Body of pancreas (tissue), 4 donors: Measurements from ENCODE around the gene SUPT3H. TPM values are rescaled to one million over a fixed set of nuclear protein-coding genes. Genes with fewer than 3 reads are reported as not detected.

Experiments used
- ATAC-seq: fragments of 150-250 bp; one replicate; pipeline ENCODE4 v1.9.1; 2016
- DNase-seq, 4 donors: peaks; one replicate each; pipeline ENCODE4 v3.0.0-alpha.2; 2019
- H3K27ac ChIP-seq, 4 donors: fragments of 200-600 bp; sonication (generic); 1 replicate in 3 of 4; 2 replicates in 1 of 4; pipeline versions ENCODE4 v1.5.1 to v1.6.1; 2016 to 2019; ENCODE audit warnings: mild to moderate bottlenecking in 1 of 4, mixed read lengths in 1 of 4, moderate library complexity in 1 of 4
- H3K27me3 ChIP-seq, 2 donors: fragments of 200-600 bp; sonication (generic); one replicate each; pipeline ENCODE4 v1.6.0; 2016; ENCODE audit warnings: mild to moderate bottlenecking in 1 of 2
- H3K36me3 ChIP-seq, 2 donors: fragments of 200-600 bp; sonication (generic); replicated peaks in 1 of 2; 2 replicates each; pipeline ENCODE4 v1.5.1; 2016; ENCODE audit warnings: low read depth in 2 of 2; ENCODE audit not compliant: insufficient read depth in 1 of 2
- H3K4me1 ChIP-seq: fragments of 200-600 bp; sonication (generic); one replicate; pipeline ENCODE4 v1.6.0; 2016
- H3K4me3 ChIP-seq, 2 donors: fragments of 200-600 bp; sonication (generic); 1 replicate in 1 of 2; 2 replicates in 1 of 2; pipeline ENCODE4 v1.5.1; 2016 to 2019
- H3K9me3 ChIP-seq, 3 donors: fragments of 200-600 bp; sonication (generic); 1 replicate in 2 of 3; 2 replicates in 1 of 3; pipeline ENCODE4 v1.5.1; 2016
- POLR2A ChIP-seq, 3 donors: fragments of 450-650 bp; IDR thresholded peaks; one replicate each; pipeline ENCODE4 v1.6.1; 2016; ENCODE audit warnings: antibody characterized with exemption in 3 of 3, mild to moderate bottlenecking in 2 of 3
- WGBS, 2 donors: methylation state at CpG; one replicate each; pipeline ENCODE4 v1.1.5; 2017; 5-methylcytosine and 5-hydroxymethylcytosine counted together
- intact Hi-C: fragments of 100-400 bp; cut with DNase I; formaldehyde crosslinking; loops from one replicate; pipeline ENCODE4 v1.15.1; 2023
- total RNA-seq, 2 donors: library from RNA; depleted of rRNA; stranded (reverse); fragments of >200 nt; gene quantifications; one replicate each; pipeline ENCODE4 v1.1.0, GENCODE V29; 2016
- TF ChIP-seq, protein P1 (sequence below), 7 experiments: fragments of 450-650 bp in 4 of 7; fragments of 200-600 bp in 3 of 7; sonication (generic) in 3 of 7; IDR thresholded peaks; one replicate each; pipeline ENCODE4 v1.5.1; 2016 to 2019; ENCODE audit warnings: antibody characterized with exemption in 7 of 7

SUPT3H gene
- total RNA-seq, 2 donors from 2014 or later, result 4.9 to 6.7 TPM

DNA sequence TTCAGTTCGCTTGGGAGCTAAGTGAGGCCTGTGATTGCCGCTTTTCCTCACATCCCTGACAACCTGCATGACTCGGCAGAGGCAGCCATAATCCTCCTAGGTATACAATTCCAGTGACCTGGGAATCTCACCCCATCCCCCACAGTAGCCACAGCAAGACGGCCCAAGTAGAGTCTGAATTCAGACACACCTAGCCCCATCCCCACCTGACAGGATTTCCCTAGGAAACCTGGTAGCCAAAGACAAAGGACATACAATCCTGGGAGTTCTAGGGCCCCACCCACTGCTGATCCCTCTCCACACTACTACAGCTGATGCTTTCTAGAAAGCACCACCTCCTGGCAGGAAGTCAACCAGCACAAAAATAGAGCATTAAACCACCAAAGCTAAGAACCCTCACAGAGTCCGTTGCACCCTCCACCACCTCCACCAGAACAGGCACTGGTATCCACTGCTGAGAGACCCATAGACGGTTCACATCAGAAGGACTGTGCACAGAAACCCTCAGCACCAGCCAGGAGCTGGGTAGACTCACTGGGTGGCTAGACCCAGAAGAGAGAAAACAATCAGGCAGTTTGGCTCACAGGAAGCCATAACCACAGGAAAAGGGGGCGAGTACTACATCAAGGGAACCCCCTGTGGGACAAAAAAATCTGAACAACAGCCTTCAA, 67.5 kb downstream of the SUPT3H start:
- Histone ChIP-seq H3K9me3 (no peaks in the 10 kb centered on the region), H3K27me3 (no peaks in the 10 kb centered on the region), H3K4me3 (no peak overlapping the region), H3K36me3 (no peaks in the 10 kb centered on the region), H3K4me1 (no peaks in the 10 kb centered on the region), H3K27ac (no peak overlapping the region)
- ATAC-seq, result no peak
- WGBS, 2 donors, result 86 to 91% methylated on average over 3 to 7 of the region's 7 CpGs
- intact Hi-C loops, result no loop called here
- no peak for DNase-seq
- no peak for TF ChIP-seq POLR2A (IDR thresholded peaks at IDR 0.05)
- TF ChIP-seq, protein P1, sequence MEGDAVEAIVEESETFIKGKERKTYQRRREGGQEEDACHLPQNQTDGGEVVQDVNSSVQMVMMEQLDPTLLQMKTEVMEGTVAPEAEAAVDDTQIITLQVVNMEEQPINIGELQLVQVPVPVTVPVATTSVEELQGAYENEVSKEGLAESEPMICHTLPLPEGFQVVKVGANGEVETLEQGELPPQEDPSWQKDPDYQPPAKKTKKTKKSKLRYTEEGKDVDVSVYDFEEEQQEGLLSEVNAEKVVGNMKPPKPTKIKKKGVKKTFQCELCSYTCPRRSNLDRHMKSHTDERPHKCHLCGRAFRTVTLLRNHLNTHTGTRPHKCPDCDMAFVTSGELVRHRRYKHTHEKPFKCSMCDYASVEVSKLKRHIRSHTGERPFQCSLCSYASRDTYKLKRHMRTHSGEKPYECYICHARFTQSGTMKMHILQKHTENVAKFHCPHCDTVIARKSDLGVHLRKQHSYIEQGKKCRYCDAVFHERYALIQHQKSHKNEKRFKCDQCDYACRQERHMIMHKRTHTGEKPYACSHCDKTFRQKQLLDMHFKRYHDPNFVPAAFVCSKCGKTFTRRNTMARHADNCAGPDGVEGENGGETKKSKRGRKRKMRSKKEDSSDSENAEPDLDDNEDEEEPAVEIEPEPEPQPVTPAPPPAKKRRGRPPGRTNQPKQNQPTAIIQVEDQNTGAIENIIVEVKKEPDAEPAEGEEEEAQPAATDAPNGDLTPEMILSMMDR (IDR thresholded peaks at IDR 0.05), result no peak

DNA sequence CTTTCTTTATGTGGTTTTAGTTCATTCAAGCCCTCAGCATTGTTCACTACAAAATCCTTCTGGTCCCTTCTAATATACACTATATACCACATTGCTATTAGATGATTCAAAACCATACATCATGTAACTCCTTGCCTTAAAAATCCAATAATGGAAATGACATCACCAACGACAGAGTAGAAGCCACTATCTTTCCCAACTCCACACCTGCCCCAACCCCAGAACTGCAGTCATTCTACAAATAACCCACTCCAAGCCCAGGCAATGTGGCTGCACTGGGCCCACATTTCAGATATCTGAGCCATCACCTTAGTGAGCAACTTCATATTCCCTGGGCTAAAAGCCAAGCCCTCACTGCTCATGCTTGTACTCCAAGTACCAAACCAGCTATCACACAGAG, 72.2 kb downstream of the SUPT3H start:
- Histone ChIP-seq H3K4me3 (no peak overlapping the region), H3K4me1 (no peaks in the 10 kb centered on the region), H3K27ac (no peak overlapping the region), H3K9me3 (no peaks in the 10 kb centered on the region), H3K36me3 (no peaks in the 10 kb centered on the region), H3K27me3 (no peaks in the 10 kb centered on the region)
- WGBS, 2 donors, result 84 to 86% methylated on average over 1 of the region's 1 CpG
- DNase-seq (no peak), ATAC-seq (no peak)
- no peak for TF ChIP-seq POLR2A (IDR thresholded peaks at IDR 0.05)
- TF ChIP-seq, protein P1 (IDR thresholded peaks at IDR 0.05), result no peak
- intact Hi-C loops, result no loop called here

DNA sequence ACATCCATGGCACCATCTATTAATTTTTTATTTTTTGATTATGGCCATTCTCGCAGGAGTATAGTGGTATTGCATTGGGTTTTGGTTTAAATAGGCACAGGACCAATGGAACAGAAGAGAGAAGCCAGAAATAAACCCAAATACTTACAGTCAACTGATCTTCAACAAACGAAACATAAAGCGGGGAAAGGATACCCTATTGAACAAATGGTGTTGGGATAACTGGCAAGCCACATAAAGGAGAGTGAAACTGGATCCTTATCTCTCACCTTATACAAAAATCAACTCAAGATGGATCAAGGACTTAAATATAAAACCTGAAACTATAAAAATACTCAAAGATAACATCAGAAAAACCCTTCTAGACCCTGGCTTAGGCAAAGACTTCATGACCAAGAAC, 74.9 kb downstream of the SUPT3H start:
- intact Hi-C loops, result no loop called here
- no peak overlapping the region for H3K27ac ChIP-seq
- no peak overlapping the region for H3K4me3 ChIP-seq

DNA sequence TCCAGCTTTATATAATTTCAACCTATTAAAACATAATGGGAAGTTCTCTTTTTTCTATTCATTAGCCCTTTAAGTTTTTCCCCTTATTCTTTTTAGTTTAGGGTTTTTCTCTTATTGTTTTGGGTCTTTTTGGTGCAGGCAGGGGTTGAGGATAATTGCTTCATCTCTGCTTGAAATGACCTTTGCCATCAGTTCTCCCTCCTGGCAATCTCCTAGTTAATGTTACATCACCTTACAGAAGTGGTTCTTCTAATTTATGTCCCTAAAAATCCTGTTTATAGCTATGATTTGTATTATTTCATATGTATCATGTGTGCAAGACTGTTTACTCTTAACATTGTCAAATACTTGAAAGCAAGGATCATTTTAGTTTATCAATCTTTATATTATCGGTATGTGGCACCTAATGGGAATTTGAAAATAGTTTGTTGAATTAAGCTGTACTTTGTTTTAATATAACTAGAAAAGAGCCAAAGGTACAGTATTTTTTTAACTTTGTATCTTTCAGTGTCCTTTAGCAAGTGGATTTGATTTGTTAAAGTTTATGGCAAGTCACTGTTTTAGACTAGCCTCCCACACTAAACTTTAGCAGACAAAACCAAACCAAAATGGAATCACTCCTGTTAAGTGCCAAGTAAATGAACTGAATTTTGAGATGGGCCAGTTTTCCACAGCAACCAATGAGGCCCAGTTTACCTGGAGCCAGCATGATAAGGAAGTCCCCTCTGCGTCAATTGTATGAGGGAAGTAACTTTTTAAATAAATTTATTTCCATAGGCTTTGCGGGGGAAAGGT, 76.2 kb downstream of the SUPT3H start:
- H3K36me3 ChIP-seq, result no peaks in the 10 kb centered on the region
- no peak overlapping the region for H3K4me3 ChIP-seq
- no peaks in the 10 kb centered on the region for H3K9me3 ChIP-seq
- intact Hi-C loops, result no loop called here
- no peak for TF ChIP-seq POLR2A (IDR thresholded peaks at IDR 0.05)
- TF ChIP-seq, protein P1 (IDR thresholded peaks at IDR 0.05), result no peak
- DNase-seq (no peak), ATAC-seq (no peak)
- no peaks in the 10 kb centered on the region for H3K27me3 ChIP-seq
- 64% methylated on average over 3 of the region's 3 CpGs for WGBS, 2 donors
- H3K27ac ChIP-seq, result no peak overlapping the region
- no peaks in the 10 kb centered on the region for H3K4me1 ChIP-seq

More for the DNA sequence above, 74.9 kb downstream of the SUPT3H start:
- TF ChIP-seq, protein P1 (IDR thresholded peaks at IDR 0.05), result no peak
- no peak for TF ChIP-seq POLR2A (IDR thresholded peaks at IDR 0.05)
- DNase-seq, result no peak
- no peak for ATAC-seq
- no peaks in the 10 kb centered on the region for H3K36me3 ChIP-seq
- 95 to 98% methylated on average over 3 of the region's 3 CpGs for WGBS, 2 donors
- H3K27me3 ChIP-seq, result no peaks in the 10 kb centered on the region
- H3K9me3 ChIP-seq, result no peaks in the 10 kb centered on the region
- H3K4me1 ChIP-seq, result no peaks in the 10 kb centered on the region
